Globus pallidus (tissue), 1 donor: ENCODE measurements around the gene MCM10.
"Not testable (repeated sequence)": the region's sequence is repeated elsewhere in the genome, so short reads cannot be mapped to it uniquely, and the experiment has no call there.

Source experiments
- DNase-seq: peaks from one replicate; pipeline ENCODE4 v3.0.0-alpha.2; 2015; ENCODE audit warnings: low spot score

The MCM10 gene

DNA sequence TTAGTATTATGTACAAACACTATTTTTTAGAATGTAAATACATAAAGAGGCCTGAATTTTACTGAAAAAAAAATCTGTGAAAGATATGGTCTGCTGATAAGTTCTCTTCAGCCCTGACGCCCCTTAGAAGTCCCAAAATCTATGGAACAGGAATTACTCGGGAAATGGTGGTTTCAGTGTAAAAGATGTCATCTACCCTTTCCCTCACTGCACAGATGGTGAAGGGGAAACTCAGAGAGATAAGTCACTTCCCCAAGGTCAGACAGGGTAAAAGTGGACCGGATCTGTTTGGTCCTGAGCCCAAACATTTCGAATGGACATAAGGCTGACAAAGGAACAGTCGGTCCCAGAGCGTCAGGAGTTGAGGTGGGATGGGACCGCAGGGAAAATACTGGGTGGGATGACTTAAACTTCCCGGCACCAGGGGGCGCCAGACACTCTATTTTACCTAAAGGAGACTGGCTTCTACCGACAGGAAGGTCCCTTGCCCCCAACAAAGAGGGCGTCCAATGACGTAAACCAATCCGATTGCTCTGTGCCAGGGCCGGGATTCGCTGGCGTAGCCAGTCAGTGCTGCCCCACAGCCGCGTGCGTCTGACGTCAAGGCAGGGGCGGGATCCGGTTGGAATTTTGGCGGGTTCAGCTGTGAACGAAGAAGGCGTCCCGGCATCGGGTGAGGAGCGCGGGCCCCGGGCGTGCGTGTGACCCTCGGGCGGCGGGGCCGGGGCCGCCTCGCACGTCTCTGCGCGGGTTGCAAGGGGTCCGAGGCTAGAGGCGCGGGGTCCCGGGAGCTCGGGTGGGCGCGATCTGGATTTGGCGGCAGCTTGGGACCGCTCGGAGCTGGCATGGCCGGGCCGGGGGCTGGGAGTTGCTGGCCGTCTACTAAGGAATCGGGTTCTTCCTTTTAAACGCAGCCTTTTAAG, at the start of gene MCM10:
Gene MCM10, plus strand, starts transcription at position 625 of the 923 bp plus-strand sequence. CDS start 2,645 bp downstream, outside the sequence.
- DNase-seq: peak; percentile 99

DNA sequence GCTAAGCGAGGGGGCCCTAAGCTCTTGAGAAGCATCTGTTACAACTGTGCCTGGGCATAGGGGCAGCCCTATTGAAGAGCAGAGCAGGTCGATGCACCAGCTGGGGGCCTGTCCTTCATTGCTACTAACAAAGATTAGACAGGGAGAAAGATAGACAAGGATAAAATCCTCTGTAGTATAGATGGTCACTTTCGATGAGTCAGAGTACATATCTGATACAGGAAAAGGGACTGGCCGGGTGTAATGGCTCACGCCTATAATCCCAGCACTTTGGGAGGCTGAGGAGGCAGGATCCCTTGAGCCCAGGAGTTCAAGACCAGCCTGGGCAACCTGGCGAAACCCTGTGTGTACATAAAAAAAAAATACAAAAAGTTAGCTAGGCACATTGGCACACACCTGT, 47.8 kb upstream of the MCM10 start:
- DNase-seq: no peak

DNA sequence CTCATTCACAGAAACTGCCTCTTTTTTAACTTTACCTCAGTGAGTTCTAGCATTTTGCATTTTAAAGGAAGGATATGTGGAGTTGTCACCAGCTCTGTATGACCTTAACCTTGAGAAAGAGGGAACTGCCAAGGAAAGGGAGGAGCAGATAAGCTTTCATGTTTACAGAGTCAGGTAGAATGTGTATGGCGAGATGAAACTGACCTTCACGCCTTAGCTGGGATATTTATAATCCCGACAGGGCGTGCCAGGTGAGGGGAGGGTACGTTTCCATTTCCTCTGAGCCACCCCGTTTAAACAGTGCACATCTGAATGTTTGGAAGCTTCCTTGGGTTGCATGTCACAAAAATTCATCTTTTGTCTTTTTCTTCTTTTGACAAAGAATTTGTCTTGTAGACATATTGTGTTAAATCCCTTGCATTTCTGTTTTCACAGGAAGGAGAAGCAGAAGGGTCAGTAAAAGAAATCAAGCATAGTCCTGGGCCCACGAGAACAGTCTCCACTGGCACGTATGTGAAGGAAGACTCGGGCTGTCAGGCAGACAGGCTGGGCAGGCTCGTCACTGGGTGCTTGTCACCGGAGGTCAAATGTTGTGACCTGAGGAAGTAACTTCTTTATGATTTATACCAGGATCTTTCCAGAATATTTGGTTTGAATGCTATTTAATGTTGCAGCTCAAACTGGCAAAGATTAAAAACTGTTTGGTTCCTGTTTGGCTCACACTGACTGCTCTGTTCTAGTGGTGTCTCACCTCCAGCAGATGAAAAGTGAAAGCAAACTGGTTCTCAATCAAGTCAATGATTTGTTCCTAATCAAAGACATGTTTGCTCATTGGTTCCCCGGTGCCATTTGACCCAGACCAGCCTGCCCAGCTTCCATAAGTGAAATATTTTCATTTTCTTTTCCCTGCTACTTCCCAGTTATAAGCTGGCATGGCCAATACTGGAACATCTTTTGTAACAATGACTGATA, 45.2 kb upstream of the MCM10 start:
- no peak for DNase-seq

GRCh38 chr10:13117841-13118783, 43.2 kb upstream of the MCM10 start:
- peak; percentile 36 for DNase-seq

DNA sequence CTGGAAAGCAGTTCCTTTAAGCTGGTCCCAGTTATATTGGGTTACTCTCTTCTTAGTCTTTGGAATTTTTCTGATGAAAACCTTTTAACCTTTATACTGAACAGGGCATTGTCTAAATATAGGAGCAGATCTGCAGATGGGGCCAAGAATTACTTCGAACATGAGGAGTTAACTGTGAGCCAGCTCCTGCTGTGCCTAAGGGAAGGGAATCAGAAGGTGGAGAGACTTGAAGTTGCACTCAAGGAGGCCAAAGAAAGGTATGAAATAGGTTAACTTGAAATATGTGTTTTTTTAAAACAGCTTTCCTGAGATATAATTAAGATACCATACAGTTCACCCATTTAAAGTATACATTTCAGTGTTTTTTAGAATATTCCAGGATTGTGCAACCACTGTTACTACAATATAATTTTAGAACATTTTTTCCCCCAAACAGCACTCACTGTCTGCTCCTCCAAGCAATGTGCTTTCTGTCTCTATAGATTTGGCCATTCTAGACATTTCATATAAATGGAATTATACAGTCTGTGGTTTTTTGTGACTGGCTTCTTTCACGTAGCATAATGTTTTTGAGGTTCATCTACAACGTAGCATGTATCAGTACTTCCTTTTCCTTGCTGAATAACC, 42.5 kb upstream of the MCM10 start:
- DNase-seq: no peak

- no peak for DNase-seq
These were observed 40.4 kb upstream of the MCM10 start for GRCh38 chr10:13120786-13121499.

GRCh38 chr10:13121500-13121854, 39.9 kb upstream of the MCM10 start:
- no peak for DNase-seq

- no peak for DNase-seq
These were observed 24.7 kb upstream of the MCM10 start for GRCh38 chr10:13136651-13137050.

GRCh38 chr10:13139150-13139549, 22.2 kb upstream of the MCM10 start:
- DNase-seq: no peak

DNA sequence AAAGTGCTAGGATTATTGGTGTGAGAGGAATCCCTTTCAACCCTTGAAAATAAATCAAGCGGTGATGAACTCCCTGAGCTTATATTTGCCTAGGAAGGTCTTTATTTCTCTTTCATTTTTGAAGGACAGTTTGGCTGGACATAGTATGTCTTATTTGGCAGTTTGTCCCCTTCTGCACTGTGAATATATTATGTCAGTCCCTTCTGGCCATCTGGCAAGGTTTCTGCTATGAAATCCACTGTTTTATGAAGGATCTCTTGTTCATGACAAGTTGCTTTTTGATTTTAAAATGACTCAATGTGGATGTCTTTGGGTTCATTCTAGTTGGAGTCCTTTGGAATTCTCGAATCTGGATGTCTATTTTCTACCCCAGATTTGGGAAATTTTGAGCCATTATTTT, 21.7 kb upstream of the MCM10 start:
- no peak for DNase-seq

GRCh38 chr10:13140627-13141190, 20.6 kb upstream of the MCM10 start:
- no peak for DNase-seq

DNA sequence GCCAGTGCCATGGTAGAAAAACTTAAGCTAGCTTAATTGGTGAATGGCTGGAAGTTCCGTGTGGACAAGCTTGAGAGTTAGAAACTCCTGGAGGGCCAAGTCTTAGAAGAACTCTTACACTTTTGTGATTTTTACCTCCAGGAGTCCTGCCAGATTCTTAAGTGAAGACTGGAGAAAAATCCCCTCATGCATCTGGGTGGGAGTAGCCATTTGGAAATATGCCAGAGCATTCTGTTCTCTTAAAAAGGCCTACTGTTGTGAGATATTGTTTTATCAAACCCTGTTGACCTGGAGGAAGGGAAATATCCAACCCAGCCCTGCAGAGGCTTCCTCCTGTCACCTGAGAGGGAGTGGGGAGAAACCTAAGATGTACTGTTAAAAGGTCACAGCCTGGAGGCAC, 17.6 kb upstream of the MCM10 start:
- no peak for DNase-seq

DNA sequence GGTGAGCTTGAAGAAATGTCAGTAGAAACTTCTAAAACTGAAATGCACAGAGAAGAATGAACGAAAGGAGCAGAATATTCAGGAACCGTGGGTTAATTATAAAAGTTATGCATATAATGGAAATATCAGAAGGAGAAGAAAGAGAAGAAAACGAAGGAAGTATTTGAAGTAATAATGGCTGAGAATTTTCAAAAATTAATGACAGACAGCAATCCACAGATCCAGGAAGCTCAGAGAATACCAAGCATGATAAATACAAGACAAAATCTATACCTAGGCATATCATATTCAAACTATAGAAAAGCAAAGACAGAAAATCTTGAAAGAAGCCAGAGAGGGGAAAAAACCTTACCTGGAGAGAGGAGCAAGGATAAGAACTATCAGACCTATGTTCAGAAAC, 16.5 kb upstream of the MCM10 start:
- no peak for DNase-seq

DNA sequence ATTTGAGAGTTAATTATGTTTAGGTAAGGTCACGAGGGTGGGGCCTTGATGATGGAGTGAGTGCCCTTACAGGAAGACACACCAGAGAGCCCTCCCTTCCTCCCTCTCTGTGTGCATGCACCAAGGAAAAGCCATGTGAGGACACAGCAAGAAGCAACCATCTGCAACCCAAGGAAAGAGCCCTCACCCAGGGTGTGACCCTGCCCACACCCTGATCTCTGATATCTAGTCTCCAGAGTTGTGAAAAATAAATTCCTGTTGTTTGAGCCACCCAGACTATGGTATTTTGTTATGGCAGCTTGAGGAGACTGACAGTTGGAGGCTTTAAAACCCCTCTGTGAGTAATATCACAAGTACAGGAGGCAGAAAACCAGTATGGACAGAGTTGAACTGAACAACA, 15.0 kb upstream of the MCM10 start:
- DNase-seq: no peak

DNA sequence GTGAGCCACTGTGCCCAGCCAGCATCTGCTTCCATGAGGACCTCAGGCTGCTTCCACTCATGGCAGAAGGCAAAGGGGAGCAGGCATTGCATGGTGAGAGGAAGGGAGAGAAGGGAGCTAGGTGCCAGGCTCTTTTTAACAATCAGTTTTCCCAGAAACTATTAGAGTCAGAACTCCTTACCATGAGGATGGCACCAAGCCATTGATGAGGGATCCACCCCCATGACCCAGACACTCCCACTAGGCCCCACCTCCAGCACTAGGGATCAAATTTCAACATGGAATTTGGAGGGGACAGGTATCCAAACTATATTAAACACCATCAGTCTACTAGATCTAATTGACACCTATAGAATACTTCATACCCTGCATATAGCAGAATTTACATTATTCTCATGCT, 14.2 kb upstream of the MCM10 start:
- no peak for DNase-seq

- DNase-seq: no peak
These were observed 9.1 kb upstream of the MCM10 start for GRCh38 chr10:13152296-13152695.

DNA sequence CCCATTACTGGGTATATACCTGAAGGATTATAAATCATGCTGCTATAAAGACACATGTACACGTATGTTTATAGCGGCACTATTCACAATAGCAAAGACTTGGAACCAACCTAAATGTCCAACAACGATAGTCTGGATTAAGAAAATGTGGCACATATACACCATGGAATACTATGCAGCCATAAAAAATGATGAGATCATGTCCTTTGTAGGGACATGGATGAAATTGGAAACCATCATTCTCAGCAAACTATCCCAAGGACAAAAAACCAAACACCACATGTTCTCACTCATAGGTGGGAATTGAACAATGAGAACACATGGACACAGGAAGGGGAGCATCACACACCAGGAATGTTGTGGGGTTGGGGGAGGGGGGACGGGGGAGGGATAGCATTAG, 5.5 kb upstream of the MCM10 start:
- not testable (repeated sequence) for DNase-seq

DNA sequence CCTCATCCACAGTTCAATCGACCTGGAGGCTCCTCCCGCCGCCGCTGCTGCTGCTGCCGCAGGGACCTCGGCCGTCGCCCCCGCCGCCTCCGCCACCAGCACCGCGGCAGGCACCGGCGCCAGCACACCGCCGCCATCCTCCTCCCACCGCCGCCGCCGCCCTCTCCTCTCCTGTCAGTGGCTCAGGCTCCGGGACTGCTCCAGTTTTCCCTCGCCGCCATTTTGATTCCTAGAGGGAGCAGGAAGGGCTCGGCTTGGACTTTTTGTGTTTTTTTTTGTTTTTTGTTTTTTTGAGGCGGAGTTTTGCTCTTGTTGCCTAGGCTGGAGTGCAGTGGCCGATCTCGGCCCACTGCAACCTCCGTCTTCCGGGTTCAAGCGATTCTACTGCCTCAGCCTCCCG, 3.0 kb upstream of the MCM10 start:
- DNase-seq: no peak

- no peak for DNase-seq
These were observed 506 bp downstream of the MCM10 start for GRCh38 chr10:13161857-13162271.

GRCh38 chr10:13163859-13164258, 2.5 kb downstream of the MCM10 start:
- no peak for DNase-seq
